HG03571 (cell line): Measurements from ENCODE around the gene SRGAP2C.
"Not testable (repeated sequence)": the region's sequence is repeated elsewhere in the genome, so short reads cannot be mapped to it uniquely, and the experiment has no call there.

Source experiments
- ATAC-seq: cut with Tn5 transposase; IDR thresholded peaks from one replicate; pipeline ENCODE4 v1.9.1; 2021; ENCODE audit not compliant: unreplicated experiment

SRGAP2C gene

GRCh38 chr1:121324726-121325125 lies 140.0 kb downstream of the SRGAP2C start:
- ATAC-seq, result not testable (repeated sequence)

- ATAC-seq, result not testable (repeated sequence)
Measured at GRCh38 chr1:121332141-121332540, 147.4 kb downstream of the SRGAP2C start.

GRCh38 chr1:121332599-121333562 lies 148.1 kb downstream of the SRGAP2C start:
- ATAC-seq, result not testable (repeated sequence)

GRCh38 chr1:121337958-121338357 lies 153.2 kb downstream of the SRGAP2C start:
- not testable (repeated sequence) for ATAC-seq

GRCh38 chr1:121339611-121340010 lies 154.8 kb downstream of the SRGAP2C start:
- not testable (repeated sequence) for ATAC-seq

GRCh38 chr1:121343311-121343906 lies 158.6 kb downstream of the SRGAP2C start:
- not testable (repeated sequence) for ATAC-seq

GRCh38 chr1:121344355-121344754 lies 159.6 kb downstream of the SRGAP2C start:
- ATAC-seq, result not testable (repeated sequence)

GRCh38 chr1:121346654-121347053 lies 161.9 kb downstream of the SRGAP2C start:
- ATAC-seq, result not testable (repeated sequence)

GRCh38 chr1:121347476-121347875 lies 162.7 kb downstream of the SRGAP2C start:
- ATAC-seq, result not testable (repeated sequence)

GRCh38 chr1:121348115-121348514 lies 163.3 kb downstream of the SRGAP2C start:
- ATAC-seq, result not testable (repeated sequence)

GRCh38 chr1:121349332-121349967 lies 164.7 kb downstream of the SRGAP2C start:
- ATAC-seq, result not testable (repeated sequence)

GRCh38 chr1:121355711-121356420 lies 171.1 kb downstream of the SRGAP2C start:
- ATAC-seq, result not testable (repeated sequence)

GRCh38 chr1:121356819-121357218 lies 172.0 kb downstream of the SRGAP2C start:
- ATAC-seq, result not testable (repeated sequence)

- ATAC-seq, result not testable (repeated sequence)
Measured at GRCh38 chr1:121360531-121360930, 175.8 kb downstream of the SRGAP2C start.

- ATAC-seq, result not testable (repeated sequence)
Measured at GRCh38 chr1:121361451-121362233, 176.9 kb downstream of the SRGAP2C start.

GRCh38 chr1:121362234-121362883 lies 177.6 kb downstream of the SRGAP2C start:
- not testable (repeated sequence) for ATAC-seq

GRCh38 chr1:121365316-121365715 lies 180.5 kb downstream of the SRGAP2C start:
- ATAC-seq, result not testable (repeated sequence)

- ATAC-seq, result not testable (repeated sequence)
Measured at GRCh38 chr1:121365723-121366122, 180.9 kb downstream of the SRGAP2C start.

- ATAC-seq, result not testable (repeated sequence)
Measured at GRCh38 chr1:121366171-121366570, 181.4 kb downstream of the SRGAP2C start.
